Ovary (tissue), 9 donors: ENCODE results near the gene MRPL51. TPM values are rescaled to one million over a fixed set of nuclear protein-coding genes. Genes with fewer than 3 reads are reported as not detected.

Source experiments
- DNase-seq, 5 donors: peaks; one replicate each; pipeline ENCODE4 v3.0.0-alpha.2; 2019 to 2020
- H3K27ac ChIP-seq, 2 donors: fragments of 200-600 bp; one replicate each; pipeline versions ENCODE4 v1.5.1 to v1.8.0; 2019 to 2022
- H3K27me3 ChIP-seq: fragments of 200-600 bp; one replicate; pipeline ENCODE4 v1.8.0; 2022
- H3K36me3 ChIP-seq: fragments of 200-600 bp; sonication (generic); one replicate; pipeline ENCODE4 v1.5.1; 2019
- H3K4me1 ChIP-seq: one replicate; pipeline ENCODE4 v1.8.1; 2013; ENCODE audit warnings: mild to moderate bottlenecking, moderate library complexity; ENCODE audit not compliant: insufficient read depth
- H3K4me3 ChIP-seq: fragments of 200-600 bp; sonication (generic); one replicate; pipeline ENCODE4 v1.5.1; 2017
- H3K9me3 ChIP-seq, 2 donors: fragments of 200-600 bp in 1 of 2; sonication (generic) in 1 of 2; one replicate each; pipeline versions ENCODE4 v1.5.1 to v1.8.1; 2013 to 2019; ENCODE audit warnings: mild to moderate bottlenecking in 1 of 2, moderate library complexity in 1 of 2
- EP300 ChIP-seq: sonication (generic); formaldehyde crosslinking; IDR thresholded peaks from one replicate; pipeline ENCODE4 v1.6.1; 2017; ENCODE audit warnings: antibody characterized with exemption
- POLR2A ChIP-seq: fragments of 450-650 bp; IDR thresholded peaks from one replicate; pipeline ENCODE4 v1.6.1; 2017; ENCODE audit warnings: antibody characterized with exemption, mild to moderate bottlenecking, moderate library complexity
- WGBS, 3 donors: extraction: QIAGEN DNeasy Blood & Tissue Kit in 1 of 3; methylation state at CpG; one replicate each; pipeline versions ENCODE4 v1.1.5 to v1.1.7; 2013 to 2017; 5-methylcytosine and 5-hydroxymethylcytosine counted together
- intact Hi-C, 4 donors: fragments of 100-400 bp; cut with DNase I; formaldehyde crosslinking; loops; one replicate each; pipeline versions ENCODE4 v1.11.0 to v1.15.1; 2022 to 2023
- polyA plus RNA-seq, 2 donors: library from polyadenylated mRNA; stranded (reverse); fragments of 200-250 nt in 1 of 2; fragments of 350-450 nt in 1 of 2; fragmentation: Illumina TruSeq in 1 of 2; extraction: RNeasy Lipid Tissue Mini Kit (QIAGEN cat#74804) in 1 of 2; gene quantifications; one replicate each; pipeline ENCODE4 v1.2.3, GENCODE V29; 2013 to 2014
- total RNA-seq, 7 donors: library from RNA; depleted of rRNA in 2 of 7; stranded (reverse); fragments of >200 nt in 2 of 7; fragmentation: NEBNext Ultra II Directional in 3 of 7; extraction: Animal tissue kit (Norgen Biotek cat#: 25700) in 3 of 7; gene quantifications; one replicate each; pipeline versions ENCODE4 v1.1.0 to v1.2.4, GENCODE V29; 2016 to 2023
- TF ChIP-seq, protein P1 (sequence below), 3 donors: fragments of 450-650 bp in 2 of 3; fragments of 200-600 bp in 1 of 3; IDR thresholded peaks; one replicate each; pipeline versions ENCODE4 v1.5.1 to v1.8.0; 2016 to 2022; ENCODE audit warnings: antibody characterized with exemption in 3 of 3, mild to moderate bottlenecking in 1 of 3
- donor health status: DM: no; HTN: no; CAD: no; lungs with moderate emphysema.
- donor health status: DM: no; HTN: no; CAD: no.
- donor health status: Bipolar disorder and iron deficiency.
- donor health status: DM: yes; HTN: yes; CAD: no.
- donor health status: DM: no; HTN: no; CAD: no.
- donor health status: DM: yes; HTN: yes; CAD: no.

The MRPL51 gene
- total and polyA plus RNA-seq, 9 donors = 27.5 to 142 (median 108) TPM

DNA sequence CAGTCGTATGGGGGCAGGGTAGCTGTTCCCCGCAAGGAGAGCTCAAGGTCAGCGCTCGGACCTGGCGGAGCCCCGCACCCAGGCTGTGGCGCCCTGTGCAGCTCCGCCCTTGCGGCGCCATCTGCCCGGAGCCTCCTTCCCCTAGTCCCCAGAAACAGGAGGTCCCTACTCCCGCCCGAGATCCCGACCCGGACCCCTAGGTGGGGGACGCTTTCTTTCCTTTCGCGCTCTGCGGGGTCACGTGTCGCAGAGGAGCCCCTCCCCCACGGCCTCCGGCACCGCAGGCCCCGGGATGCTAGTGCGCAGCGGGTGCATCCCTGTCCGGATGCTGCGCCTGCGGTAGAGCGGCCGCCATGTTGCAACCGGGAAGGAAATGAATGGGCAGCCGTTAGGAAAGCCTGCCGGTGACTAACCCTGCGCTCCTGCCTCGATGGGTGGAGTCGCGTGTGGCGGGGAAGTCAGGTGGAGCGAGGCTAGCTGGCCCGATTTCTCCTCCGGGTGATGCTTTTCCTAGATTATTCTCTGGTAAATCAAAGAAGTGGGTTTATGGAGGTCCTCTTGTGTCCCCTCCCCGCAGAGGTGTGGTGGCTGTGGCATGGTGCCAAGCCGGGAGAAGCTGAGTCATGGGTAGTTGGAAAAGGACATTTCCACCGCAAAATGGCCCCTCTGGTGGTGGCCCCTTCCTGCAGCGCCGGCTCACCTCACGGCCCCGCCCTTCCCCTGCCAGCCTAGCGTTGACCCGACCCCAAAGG is 42.1 kb upstream of the MRPL51 start:
- 0% methylated on average over 51 to 52 of the region's 52 CpGs for WGBS, 3 donors
- Histone ChIP-seq H3K4me1 (peaks cover 14% of the 10 kb centered on the region), H3K4me3 (peak overlapping the region; percentile 62), H3K27ac (peak overlapping the region; percentile 93 to 96), H3K9me3 (no peaks in the 10 kb centered on the region), H3K36me3 (no peaks in the 10 kb centered on the region), H3K27me3 (no peaks in the 10 kb centered on the region)
- peak; percentile 64 to 83 (median 76) for DNase-seq
- intact Hi-C loops = loop anchor here (5.0 to 10.0 kb wide), 4 partner anchors 113 to 210 kb away; no protein-coding TSS in a partner anchor
- TF ChIP-seq, protein P1, sequence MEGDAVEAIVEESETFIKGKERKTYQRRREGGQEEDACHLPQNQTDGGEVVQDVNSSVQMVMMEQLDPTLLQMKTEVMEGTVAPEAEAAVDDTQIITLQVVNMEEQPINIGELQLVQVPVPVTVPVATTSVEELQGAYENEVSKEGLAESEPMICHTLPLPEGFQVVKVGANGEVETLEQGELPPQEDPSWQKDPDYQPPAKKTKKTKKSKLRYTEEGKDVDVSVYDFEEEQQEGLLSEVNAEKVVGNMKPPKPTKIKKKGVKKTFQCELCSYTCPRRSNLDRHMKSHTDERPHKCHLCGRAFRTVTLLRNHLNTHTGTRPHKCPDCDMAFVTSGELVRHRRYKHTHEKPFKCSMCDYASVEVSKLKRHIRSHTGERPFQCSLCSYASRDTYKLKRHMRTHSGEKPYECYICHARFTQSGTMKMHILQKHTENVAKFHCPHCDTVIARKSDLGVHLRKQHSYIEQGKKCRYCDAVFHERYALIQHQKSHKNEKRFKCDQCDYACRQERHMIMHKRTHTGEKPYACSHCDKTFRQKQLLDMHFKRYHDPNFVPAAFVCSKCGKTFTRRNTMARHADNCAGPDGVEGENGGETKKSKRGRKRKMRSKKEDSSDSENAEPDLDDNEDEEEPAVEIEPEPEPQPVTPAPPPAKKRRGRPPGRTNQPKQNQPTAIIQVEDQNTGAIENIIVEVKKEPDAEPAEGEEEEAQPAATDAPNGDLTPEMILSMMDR (IDR thresholded peaks at IDR 0.05) = peak in 1 of 3 donors; percentile 17
- TF ChIP-seq EP300 (no peak), POLR2A (peak; percentile 19)

DNA sequence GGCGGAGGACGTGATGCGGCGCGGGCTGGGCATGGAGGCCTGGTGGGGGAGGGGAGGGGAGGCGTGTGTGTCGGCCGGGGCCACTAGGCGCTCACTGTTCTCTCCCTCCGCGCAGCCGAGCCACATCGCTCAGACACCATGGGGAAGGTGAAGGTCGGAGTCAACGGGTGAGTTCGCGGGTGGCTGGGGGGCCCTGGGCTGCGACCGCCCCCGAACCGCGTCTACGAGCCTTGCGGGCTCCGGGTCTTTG is 41.6 kb upstream of the MRPL51 start:
- Histone ChIP-seq H3K4me1 (peaks cover 14% of the 10 kb centered on the region), H3K27me3 (no peaks in the 10 kb centered on the region), H3K27ac (peak overlapping the region; percentile 93 to 96), H3K36me3 (no peaks in the 10 kb centered on the region), H3K9me3 (no peaks in the 10 kb centered on the region), H3K4me3 (peak overlapping the region; percentile 62)
- intact Hi-C loops = loop anchor here in 2 of 4 donors (5.0 to 10.0 kb wide), 2 partner anchors 112 to 210 kb away; no protein-coding TSS in a partner anchor
- WGBS, 3 donors = 0 to 3% (median 0%) methylated on average over 12 to 25 of the region's 25 CpGs
- TF ChIP-seq EP300 (no peak), POLR2A (no peak)
- TF ChIP-seq, protein P1 (IDR thresholded peaks at IDR 0.05) = no peak
- no peak for DNase-seq

DNA sequence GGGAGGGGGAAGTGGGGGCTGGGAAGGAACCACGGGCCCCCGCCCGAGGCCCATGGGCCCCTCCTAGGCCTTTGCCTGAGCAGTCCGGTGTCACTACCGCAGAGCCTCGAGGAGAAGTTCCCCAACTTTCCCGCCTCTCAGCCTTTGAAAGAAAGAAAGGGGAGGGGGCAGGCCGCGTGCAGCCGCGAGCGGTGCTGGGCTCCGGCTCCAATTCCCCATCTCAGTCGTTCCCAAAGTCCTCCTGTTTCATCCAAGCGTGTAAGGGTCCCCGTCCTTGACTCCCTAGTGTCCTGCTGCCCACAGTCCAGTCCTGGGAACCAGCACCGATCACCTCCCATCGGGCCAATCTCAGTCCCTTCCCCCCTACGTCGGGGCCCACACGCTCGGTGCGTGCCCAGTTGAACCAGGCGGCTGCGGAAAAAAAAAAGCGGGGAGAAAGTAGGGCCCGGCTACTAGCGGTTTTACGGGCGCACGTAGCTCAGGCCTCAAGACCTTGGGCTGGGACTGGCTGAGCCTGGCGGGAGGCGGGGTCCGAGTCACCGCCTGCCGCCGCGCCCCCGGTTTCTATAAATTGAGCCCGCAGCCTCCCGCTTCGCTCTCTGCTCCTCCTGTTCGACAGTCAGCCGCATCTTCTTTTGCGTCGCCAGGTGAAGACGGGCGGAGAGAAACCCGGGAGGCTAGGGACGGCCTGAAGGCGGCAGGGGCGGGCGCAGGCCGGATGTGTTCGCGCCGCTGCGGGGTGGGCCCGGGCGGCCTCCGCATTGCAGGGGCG is 41.0 kb upstream of the MRPL51 start, which contains the start of gene GAPDH:
Gene GAPDH, plus strand, starts transcription at position 595 of the 772 bp plus-strand sequence. CDS start 316 bp downstream, outside the sequence.
- peak; percentile 91 to 94 (median 93) for DNase-seq
- Histone ChIP-seq H3K36me3 (no peaks in the 10 kb centered on the region), H3K27ac (peak within 1 kb of the TSS; percentile 93 to 96), H3K9me3 (no peaks in the 10 kb centered on the region), H3K4me3 (peak within 1 kb of the TSS; percentile 62), H3K27me3 (no peaks in the 10 kb centered on the region), H3K4me1 (peaks cover 14% of the 10 kb centered on the region)
- WGBS, 3 donors = 0 to 1% (median 0%) methylated on average over 54 to 62 of the region's 62 CpGs
- TF ChIP-seq, protein P1 (IDR thresholded peaks at IDR 0.05) = peak in 1 of 3 donors; percentile 37
- TF ChIP-seq POLR2A (peak; percentile 97), EP300 (no peak)
- intact Hi-C loops = loop anchor here in 2 of 4 donors (5.0 to 10.0 kb wide), 2 partner anchors 112 to 209 kb away; no protein-coding TSS in a partner anchor

DNA sequence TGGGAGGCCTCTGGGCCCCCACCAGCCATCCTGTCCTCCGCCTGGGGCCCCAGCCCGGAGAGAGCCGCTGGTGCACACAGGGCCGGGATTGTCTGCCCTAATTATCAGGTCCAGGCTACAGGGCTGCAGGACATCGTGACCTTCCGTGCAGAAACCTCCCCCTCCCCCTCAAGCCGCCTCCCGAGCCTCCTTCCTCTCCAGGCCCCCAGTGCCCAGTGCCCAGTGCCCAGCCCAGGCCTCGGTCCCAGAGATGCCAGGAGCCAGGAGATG is 40.5 kb upstream of the MRPL51 start:
- TF ChIP-seq POLR2A = no peak
- TF ChIP-seq, protein P1 (IDR thresholded peaks at IDR 0.05) = no peak
- TF ChIP-seq EP300 = no peak
- peak overlapping the region; percentile 62 for H3K4me3 ChIP-seq
- DNase-seq = peak in 2 of 5 donors; percentile 77 to 81
- H3K27ac ChIP-seq = peak overlapping the region; percentile 93 to 96
- 0 to 1% (median 0%) methylated on average over 9 of the region's 9 CpGs for WGBS, 3 donors
- no peaks in the 10 kb centered on the region for H3K36me3 ChIP-seq
- intact Hi-C loops = loop anchor here in 2 of 4 donors (5.0 to 10.0 kb wide), 2 partner anchors 111 to 209 kb away; no protein-coding TSS in a partner anchor
- H3K27me3 ChIP-seq = no peaks in the 10 kb centered on the region
- H3K4me1 ChIP-seq = peaks cover 14% of the 10 kb centered on the region
- H3K9me3 ChIP-seq = no peaks in the 10 kb centered on the region
